K562 (cell line): ENCODE measurements around the gene NHSL2. TPM values are rescaled to one million over a fixed set of nuclear protein-coding genes. Genes with fewer than 3 reads are reported as not detected.

Experiments
- ATAC-seq: fragments of 200-7000 bp; cut with Tn5 transposase; 3 replicates; pipeline ENCODE4 v1.9.1; 2020; ENCODE audit warnings: moderate library complexity
- BruUV-seq: library from RNA; stranded (reverse); fragments of 400-500 nt; replicated peaks from 2 replicates; lab custom pipeline; 2021; lab: Mats Ljungman, UMichigan
- CTCF ChIA-PET: fragments of 300-600 bp; formaldehyde crosslinking; extraction: SDS; loops from one replicate; lab custom pipeline; 2021; ENCODE audit warnings: low intra/inter-chr PET ratio; lab: Yijun Ruan, JAX
- POLR2A ChIA-PET: fragments of 300-600, 350-650 bp; sonication (Branson Sonifier 250); formaldehyde crosslinking; extraction: SDS; loops from one replicate; lab custom pipeline; 2021; ENCODE audit warnings: antibody characterized with exemption, inconsistent platforms; lab: Yijun Ruan, JAX
- DNase-seq, 4 experiments: peaks; one replicate each; pipeline versions ENCODE4 v3.0.0 to v3.0.0-alpha.2; 2011 to 2018; ENCODE audit warnings: low spot score in 3 of 4, mixed read lengths in 3 of 4; ENCODE audit errors: extremely low read depth in 1 of 4
- FAIRE-seq: peaks from 2 replicates; lab custom pipeline; 2011; peaks lifted over from hg19 to GRCh38; lab: Jason Lieb, UNC
- H2AFZ ChIP-seq: 2 replicates; pipeline ENCODE4 v1.6.0; 2011; ENCODE audit warnings: low read depth, low read length, control low read depth, inconsistent platforms
- H3K27ac ChIP-seq: fragments of 200-600 bp; 3 replicates; pipeline ENCODE4 v1.8.0; 2011; ENCODE audit warnings: low read depth, mild to moderate bottlenecking, control low read depth, inconsistent platforms, low read length, moderate library complexity, mixed read lengths; ENCODE audit errors: extremely low read depth
- H3K27me3 ChIP-seq, 2 experiments: fragments of 300-600 bp in 1 of 2; 2 replicates in 1 of 2; 3 replicates in 1 of 2; pipeline versions ENCODE4 v1.6.0 to v1.8.0; 2011; ENCODE audit warnings: inconsistent platforms in 2 of 2, low read length in 2 of 2, mild to moderate bottlenecking in 1 of 2, mixed read lengths in 1 of 2, moderate library complexity in 1 of 2; ENCODE audit not compliant: control insufficient read depth in 2 of 2, insufficient read depth in 2 of 2
- H3K36me3 ChIP-seq: fragments of 300-600 bp; 3 replicates; pipeline ENCODE4 v1.8.0; 2011; ENCODE audit warnings: mild to moderate bottlenecking, low read length, inconsistent platforms; ENCODE audit not compliant: control insufficient read depth, insufficient read depth
- H3K4me1 ChIP-seq, 2 experiments: fragments of 200-600 bp in 1 of 2; replicated peaks in 1 of 2; 2 replicates in 1 of 2; 3 replicates in 1 of 2; pipeline versions ENCODE4 v1.5.1 to v1.8.0; 2011; ENCODE audit warnings: inconsistent platforms in 2 of 2, low read length in 2 of 2, mild to moderate bottlenecking in 1 of 2, mixed read lengths in 1 of 2, moderate library complexity in 1 of 2; ENCODE audit not compliant: control insufficient read depth in 2 of 2, insufficient read depth in 2 of 2
- H3K4me2 ChIP-seq: 2 replicates; pipeline ENCODE4 v1.6.1; 2011; ENCODE audit warnings: low read length, control low read depth, inconsistent platforms, mixed read lengths; ENCODE audit not compliant: insufficient read depth
- H3K4me3 ChIP-seq: fragments of 200-600 bp; sonication (generic), shearing (Covaris generic); 2 replicates; pipeline ENCODE4 v1.5.1; 2016; ENCODE audit warnings: control low read depth, inconsistent platforms
- H3K79me2 ChIP-seq: fragments of 200-600 bp; 3 replicates; pipeline ENCODE4 v1.8.0; 2011; ENCODE audit warnings: low read length, inconsistent platforms; ENCODE audit not compliant: control insufficient read depth, insufficient read depth
- H3K9ac ChIP-seq, 2 experiments: 2 replicates each; pipeline versions ENCODE4 v1.6.0 to v1.6.1; 2011; ENCODE audit warnings: low read depth in 2 of 2, low read length in 2 of 2, control low read depth in 1 of 2, inconsistent platforms in 1 of 2, mild to moderate bottlenecking in 1 of 2, mixed read lengths in 1 of 2; ENCODE audit not compliant: insufficient read depth in 1 of 2
- H3K9me1 ChIP-seq: one replicate; pipeline ENCODE4 v1.6.0; 2011; ENCODE audit warnings: inconsistent platforms, mild to moderate bottlenecking, low read length, moderate library complexity; ENCODE audit not compliant: control insufficient read depth, insufficient read depth
- H3K9me3 ChIP-seq: replicated peaks from 2 replicates; pipeline ENCODE4 v1.5.1; 2011; ENCODE audit warnings: low read depth, low read length, inconsistent platforms; ENCODE audit not compliant: control insufficient read depth, insufficient read depth
- H4K20me1 ChIP-seq: replicated peaks from 2 replicates; pipeline ENCODE4 v1.6.1; 2011; ENCODE audit warnings: low read length, inconsistent platforms, mixed read lengths; ENCODE audit not compliant: control insufficient read depth, insufficient read depth
- CHD4 ChIP-seq: fragments of 200-600 bp; sonication (generic); IDR thresholded peaks from 3 replicates; pipeline ENCODE4 v1.6.1; 2012; ENCODE audit warnings: low read depth, mild to moderate bottlenecking, mixed read lengths, low read length, inconsistent platforms; ENCODE audit not compliant: insufficient read depth, insufficient replicate concordance, poor library complexity, severe bottlenecking
- MED1 ChIP-seq: sonication (generic); formaldehyde crosslinking; IDR thresholded peaks from 2 replicates; pipeline ENCODE4 v1.8.1; 2023; ENCODE audit warnings: missing genetic modification reagents, borderline replicate concordance
- MEIS2 ChIP-seq: fragments of 450-650 bp; IDR thresholded peaks from 2 replicates; pipeline ENCODE4 v1.6.1; 2014; ENCODE audit warnings: mild to moderate bottlenecking; ENCODE audit not compliant: partially characterized antibody
- PURB ChIP-seq: sonication (generic); formaldehyde crosslinking; IDR thresholded peaks from 2 replicates; pipeline ENCODE4 v1.9.0; 2021; ENCODE audit warnings: low read depth, mild to moderate bottlenecking, missing genetic modification reagents
- SIN3A ChIP-seq, 2 experiments: fragments of 150-350 bp in 1 of 2; IDR thresholded peaks; 2 replicates each; pipeline ENCODE4 v1.6.1; 2011 to 2016; ENCODE audit warnings: borderline replicate concordance in 2 of 2, low read depth in 2 of 2, low read length in 2 of 2, mild to moderate bottlenecking in 2 of 2, moderate library complexity in 2 of 2; ENCODE audit not compliant: control insufficient read depth in 1 of 2
- TBP ChIP-seq: optimal IDR thresholded peaks from 2 replicates; pipeline ENCODE3; 2011; ENCODE audit warnings: low read depth, low read length, improper control_type of control experiment
- ZNF444 ChIP-seq: fragments of 250-450 bp; sonication (Bioruptor Pico); IDR thresholded peaks from 2 replicates; pipeline ENCODE4 v1.4.0; 2020; ENCODE audit warnings: mild to moderate bottlenecking, moderate library complexity
- WGBS: fragments of 100-300 bp; shearing (Covaris generic); methylation state at CpG from one replicate; pipeline ENCODE4 v1.1.6; 2016; ENCODE audit warnings: low coverage, mixed read lengths; ENCODE audit not compliant: insufficient coverage; ENCODE audit errors: missing lambda C conversion rate; 5-methylcytosine and 5-hydroxymethylcytosine counted together
- in situ Hi-C: fragments of 300-500 bp; cut with MboI; formaldehyde crosslinking; loops from 4 replicates; pipeline ENCODE4 v1.15.0; 2018; ENCODE audit warnings: inconsistent platforms, mixed read lengths
- intact Hi-C: fragments of 100-400 bp; cut with micrococcal nuclease; formaldehyde crosslinking; loops from 2 replicates; pipeline ENCODE4 v1.14.2; 2022
- polyA plus RNA-seq, 8 experiments: library from polyadenylated mRNA; depleted of rRNA in 4 of 8; stranded (reverse) in 5 of 8; unstranded in 3 of 8; fragments of >200 nt; fragmentation: Nextera tagmentation in 2 of 8; fragmentation: Illumina TruSeq in 1 of 8; extraction: Ambion mirVana in 2 of 8; extraction: Trizol in 1 of 8; gene quantifications; 2 replicates each; pipeline versions ENCODE4 v1.2.1 to v1.2.3, GENCODE V29; 2011 to 2014; ENCODE audit warnings: inconsistent platforms in 1 of 8, missing spikeins in 1 of 8
- total RNA-seq, 7 experiments: library from RNA; depleted of rRNA in 6 of 7; stranded (reverse); fragments of >200 nt in 6 of 7; fragmentation: Illumina TruSeq in 2 of 7; extraction: Trizol in 2 of 7; gene quantifications; 2 replicates each; pipeline versions ENCODE4 v1.2.1 to v1.2.3, GENCODE V29; 2011 to 2021; ENCODE audit warnings: low replicate concordance in 1 of 7
- TF ChIP-seq, protein P1 (sequence below): fragments of 250-450 bp; sonication (Bioruptor Pico); IDR thresholded peaks from 2 replicates; pipeline ENCODE4 v1.5.0; 2021; ENCODE audit warnings: mild to moderate bottlenecking, borderline replicate concordance

NHSL2 gene
- total and polyA plus RNA-seq, 9 of the 15 experiments (the other 6 are each of a cell fraction or from before 2014, with no cell fraction given): 0.02 TPM; not detected in 8

DNA sequence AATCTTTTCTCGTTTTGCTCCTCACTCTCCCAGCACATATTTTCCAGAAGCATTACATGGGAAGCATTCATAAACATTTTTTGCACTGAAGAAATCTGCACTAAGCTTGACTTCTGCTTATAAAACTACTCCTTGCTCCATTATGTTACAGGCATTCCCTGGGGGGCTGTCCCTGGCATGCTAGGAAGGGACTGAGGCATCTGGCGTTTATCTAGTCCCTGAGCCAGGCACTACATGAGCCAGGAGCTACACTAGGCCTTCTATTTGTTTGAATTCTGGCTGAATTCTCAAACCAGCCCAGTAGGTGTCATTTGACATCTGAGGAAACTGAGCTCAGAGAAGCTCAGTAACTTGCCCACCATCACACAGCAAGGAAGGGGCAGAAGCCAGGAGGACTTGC lies 43.3 kb downstream of the NHSL2 start:
- ChIA-PET CTCF (interaction anchor here (0.6 kb wide), 1 partner anchor 1118 kb away, joined by 4 read pairs; no protein-coding TSS in a partner anchor), POLR2A (no interaction called here)
- Histone ChIP-seq H3K27me3 (peaks cover 0 to 14% of the 10 kb centered on the region in 2 experiments; a peak in 3 of 5 replicates), H3K9me3 (no peaks in the 10 kb centered on the region), H3K4me1 (no peaks in the 10 kb centered on the region; a peak in 1 of 5 replicates), H3K4me2 (no peak overlapping the region), H3K79me2 (no peaks in the 10 kb centered on the region), H3K27ac (no peak overlapping the region), H3K9ac (no peak overlapping the region), H2AFZ (no peak overlapping the region), H3K9me1 (no peaks in the 10 kb centered on the region), H4K20me1 (0 out of 2 replicates have a peak, but pooled peaks cover 5% of the 10 kb centered on the region), H3K36me3 (no peaks in the 10 kb centered on the region), H3K4me3 (no peak overlapping the region)
- intact Hi-C loops (no loop called here), in situ Hi-C loops (no loop called here)
- WGBS: 0% methylated on average over 2 of the region's 2 CpGs
- BruUV-seq: no TSS peak
- no peak for ATAC-seq
- no peak for FAIRE-seq
- no peak for DNase-seq
- TF ChIP-seq PURB (CRISPR knock-in tag): no peak
- TF ChIP-seq MED1 (CRISPR knock-in tag): no peak
- TF ChIP-seq, protein P1, sequence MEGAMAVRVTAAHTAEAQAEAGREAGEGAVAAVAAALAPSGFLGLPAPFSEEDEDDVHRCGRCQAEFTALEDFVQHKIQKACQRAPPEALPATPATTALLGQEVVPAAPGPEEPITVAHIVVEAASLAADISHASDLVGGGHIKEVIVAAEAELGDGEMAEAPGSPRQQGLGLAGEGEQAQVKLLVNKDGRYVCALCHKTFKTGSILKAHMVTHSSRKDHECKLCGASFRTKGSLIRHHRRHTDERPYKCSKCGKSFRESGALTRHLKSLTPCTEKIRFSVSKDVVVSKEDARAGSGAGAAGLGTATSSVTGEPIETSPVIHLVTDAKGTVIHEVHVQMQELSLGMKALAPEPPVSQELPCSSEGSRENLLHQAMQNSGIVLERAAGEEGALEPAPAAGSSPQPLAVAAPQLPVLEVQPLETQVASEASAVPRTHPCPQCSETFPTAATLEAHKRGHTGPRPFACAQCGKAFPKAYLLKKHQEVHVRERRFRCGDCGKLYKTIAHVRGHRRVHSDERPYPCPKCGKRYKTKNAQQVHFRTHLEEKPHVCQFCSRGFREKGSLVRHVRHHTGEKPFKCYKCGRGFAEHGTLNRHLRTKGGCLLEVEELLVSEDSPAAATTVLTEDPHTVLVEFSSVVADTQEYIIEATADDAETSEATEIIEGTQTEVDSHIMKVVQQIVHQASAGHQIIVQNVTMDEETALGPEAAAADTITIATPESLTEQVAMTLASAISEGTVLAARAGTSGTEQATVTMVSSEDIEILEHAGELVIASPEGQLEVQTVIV: no peak
- TF ChIP-seq TBP: no peak
- no peak for TF ChIP-seq CHD4
- TF ChIP-seq MEIS2: no peak
- TF ChIP-seq ZNF444 (CRISPR knock-in tag): no peak
- TF ChIP-seq SIN3A (IDR thresholded peaks at IDR 0.05; ENCODE audit: borderline replicate concordance in 2 of 2, control insufficient read depth in 1 of 2, low read depth in 2 of 2, low read length in 2 of 2): no peak
